Lower lobe of right lung (tissue), 2 donors: ENCODE measurements around the gene CLEC19A. TPM values are rescaled to one million over a fixed set of nuclear protein-coding genes. Genes with fewer than 3 reads are reported as not detected.
A peak's percentile ranks its signal among the peaks of the same experiment; 100 is the strongest.

Experiments used
- ATAC-seq, 2 donors: fragments of 200-7000 bp; cut with Tn5 transposase; one replicate each; pipeline ENCODE4 v1.9.1; 2020 to 2022; ENCODE audit warnings: mild to moderate bottlenecking in 2 of 2, moderate library complexity in 2 of 2
- DNase-seq: peaks from one replicate; pipeline ENCODE4 v3.0.0-alpha.2; 2020
- H3K27ac ChIP-seq: fragments of 200-600 bp; one replicate; pipeline ENCODE4 v1.8.0; 2022
- H3K27me3 ChIP-seq: fragments of 200-600 bp; one replicate; pipeline ENCODE4 v1.8.0; 2022; ENCODE audit warnings: low read depth
- H3K36me3 ChIP-seq: fragments of 200-600 bp; one replicate; pipeline ENCODE4 v1.8.0; 2022; ENCODE audit warnings: mild to moderate bottlenecking
- H3K4me1 ChIP-seq: fragments of 200-600 bp; one replicate; pipeline ENCODE4 v1.8.0; 2022
- H3K4me3 ChIP-seq: fragments of 200-600 bp; one replicate; pipeline ENCODE4 v1.8.0; 2022; ENCODE audit warnings: mild to moderate bottlenecking
- H3K9me3 ChIP-seq: fragments of 200-600 bp; one replicate; pipeline ENCODE4 v1.8.0; 2022
- intact Hi-C: fragments of 100-400 bp; cut with DNase I; formaldehyde crosslinking; loops from one replicate; pipeline ENCODE4 v1.11.0; 2022
- total RNA-seq: library from RNA; stranded (reverse); fragmentation: NEBNext Ultra II Directional; extraction: Animal tissue kit (Norgen Biotek cat#: 25700); gene quantifications from one replicate; pipeline ENCODE4 v1.2.1, GENCODE V29; 2021
- TF ChIP-seq, protein P1 (sequence below): fragments of 200-600 bp; IDR thresholded peaks from one replicate; pipeline ENCODE4 v1.8.0; 2022; ENCODE audit warnings: antibody characterized with exemption, mild to moderate bottlenecking
- donor health status: DM: no; HTN: yes; CAD: no; lungs with severe emphysema.

CLEC19A gene
- total RNA-seq, 1 donor from 2014 or later, result not detected

DNA sequence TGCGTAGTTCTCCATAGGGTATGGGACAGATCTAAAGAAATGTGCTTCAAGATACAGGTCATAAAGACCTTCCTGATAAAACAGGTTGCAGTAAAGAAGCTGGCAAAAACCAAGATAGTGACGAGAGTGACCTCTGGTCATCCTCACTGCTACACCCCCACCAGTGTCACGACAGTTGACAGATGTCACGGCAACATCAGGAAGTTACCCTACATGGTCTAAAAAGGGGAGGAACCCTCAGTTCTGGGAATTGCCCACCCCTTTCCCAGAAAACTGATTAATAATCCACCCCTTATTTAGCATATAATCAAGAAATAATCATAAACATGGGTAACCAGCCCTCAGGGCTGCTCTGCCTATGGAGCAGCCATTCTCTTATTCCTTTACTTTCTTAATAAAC lies 46.3 kb downstream of the CLEC19A start:
- H3K27ac ChIP-seq, result no peak overlapping the region
- H3K9me3 ChIP-seq, result no peaks in the 10 kb centered on the region
- ATAC-seq, result no peak
- peaks cover 6% of the 10 kb centered on the region for H3K4me1 ChIP-seq
- TF ChIP-seq, protein P1, sequence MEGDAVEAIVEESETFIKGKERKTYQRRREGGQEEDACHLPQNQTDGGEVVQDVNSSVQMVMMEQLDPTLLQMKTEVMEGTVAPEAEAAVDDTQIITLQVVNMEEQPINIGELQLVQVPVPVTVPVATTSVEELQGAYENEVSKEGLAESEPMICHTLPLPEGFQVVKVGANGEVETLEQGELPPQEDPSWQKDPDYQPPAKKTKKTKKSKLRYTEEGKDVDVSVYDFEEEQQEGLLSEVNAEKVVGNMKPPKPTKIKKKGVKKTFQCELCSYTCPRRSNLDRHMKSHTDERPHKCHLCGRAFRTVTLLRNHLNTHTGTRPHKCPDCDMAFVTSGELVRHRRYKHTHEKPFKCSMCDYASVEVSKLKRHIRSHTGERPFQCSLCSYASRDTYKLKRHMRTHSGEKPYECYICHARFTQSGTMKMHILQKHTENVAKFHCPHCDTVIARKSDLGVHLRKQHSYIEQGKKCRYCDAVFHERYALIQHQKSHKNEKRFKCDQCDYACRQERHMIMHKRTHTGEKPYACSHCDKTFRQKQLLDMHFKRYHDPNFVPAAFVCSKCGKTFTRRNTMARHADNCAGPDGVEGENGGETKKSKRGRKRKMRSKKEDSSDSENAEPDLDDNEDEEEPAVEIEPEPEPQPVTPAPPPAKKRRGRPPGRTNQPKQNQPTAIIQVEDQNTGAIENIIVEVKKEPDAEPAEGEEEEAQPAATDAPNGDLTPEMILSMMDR, result no peak
- intact Hi-C loops, result no loop called here
- DNase-seq, result no peak
- no peaks in the 10 kb centered on the region for H3K27me3 ChIP-seq
- H3K4me3 ChIP-seq, result no peak overlapping the region
- no peaks in the 10 kb centered on the region for H3K36me3 ChIP-seq

DNA sequence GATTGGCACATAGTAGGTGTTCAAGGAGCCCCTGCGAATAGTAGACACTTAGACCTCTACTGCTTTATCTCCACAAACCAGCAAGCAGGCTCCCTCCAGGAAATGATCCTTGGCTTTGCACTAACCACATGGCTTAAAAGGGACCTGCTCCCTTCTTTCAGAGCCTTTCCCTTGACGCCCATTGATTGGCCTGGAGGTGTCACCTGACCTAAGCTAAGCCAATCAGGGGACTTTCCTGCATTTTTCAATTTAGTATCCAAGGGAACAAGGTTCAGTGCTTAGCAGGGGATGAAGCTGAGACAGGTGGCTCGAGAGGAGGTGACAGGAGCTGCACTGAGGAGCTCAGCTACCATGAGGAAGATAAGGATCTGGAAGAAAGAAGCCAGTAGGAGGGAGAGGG lies 52.8 kb downstream of the CLEC19A start:
- H3K27me3 ChIP-seq, result no peaks in the 10 kb centered on the region
- H3K4me1 ChIP-seq, result no peaks in the 10 kb centered on the region
- no peaks in the 10 kb centered on the region for H3K9me3 ChIP-seq
- no peaks in the 10 kb centered on the region for H3K36me3 ChIP-seq
- TF ChIP-seq, protein P1, result no peak
- peak in 1 of 2 donors; percentile 32 for ATAC-seq
- no peak overlapping the region for H3K27ac ChIP-seq
- intact Hi-C loops, result no loop called here
- H3K4me3 ChIP-seq, result no peak overlapping the region
- DNase-seq, result no peak

DNA sequence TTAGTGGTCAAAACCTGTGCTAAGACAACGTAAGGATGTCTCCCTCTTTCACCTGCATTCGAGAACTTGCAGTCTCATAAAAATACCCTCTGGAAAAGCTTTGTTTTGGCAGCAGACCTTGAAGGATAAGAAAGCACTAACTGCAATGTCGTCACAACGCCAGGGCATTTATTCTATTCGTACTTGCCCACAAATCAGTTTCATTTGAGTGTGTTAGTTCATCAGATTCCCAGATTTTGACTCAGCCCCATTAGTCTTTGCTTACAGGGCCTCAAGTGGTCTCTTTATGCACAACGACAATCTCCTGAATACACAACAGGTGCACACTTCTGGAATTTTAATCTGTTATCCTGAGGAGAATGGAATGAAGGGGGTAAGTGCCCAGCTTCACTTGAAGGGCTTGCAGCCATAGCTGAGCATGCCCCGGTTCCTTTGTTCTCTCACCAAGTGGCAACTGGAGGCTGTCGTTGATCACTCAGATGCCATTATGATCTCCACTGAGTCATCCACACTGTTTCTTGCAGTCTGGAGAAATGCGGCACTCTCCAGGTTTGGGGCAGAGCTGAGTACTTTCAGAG lies 58.8 kb downstream of the CLEC19A start:
- Histone ChIP-seq H3K27ac (peak overlapping the region; percentile 51), H3K4me1 (peaks cover 5% of the 10 kb centered on the region), H3K27me3 (peaks cover 4% of the 10 kb centered on the region), H3K36me3 (no peaks in the 10 kb centered on the region), H3K9me3 (no peaks in the 10 kb centered on the region), H3K4me3 (no peak overlapping the region)
- DNase-seq (peak; percentile 51), ATAC-seq (peak; percentile 89 to 92)
- intact Hi-C loops, result no loop called here
- TF ChIP-seq, protein P1, result no peak

DNA sequence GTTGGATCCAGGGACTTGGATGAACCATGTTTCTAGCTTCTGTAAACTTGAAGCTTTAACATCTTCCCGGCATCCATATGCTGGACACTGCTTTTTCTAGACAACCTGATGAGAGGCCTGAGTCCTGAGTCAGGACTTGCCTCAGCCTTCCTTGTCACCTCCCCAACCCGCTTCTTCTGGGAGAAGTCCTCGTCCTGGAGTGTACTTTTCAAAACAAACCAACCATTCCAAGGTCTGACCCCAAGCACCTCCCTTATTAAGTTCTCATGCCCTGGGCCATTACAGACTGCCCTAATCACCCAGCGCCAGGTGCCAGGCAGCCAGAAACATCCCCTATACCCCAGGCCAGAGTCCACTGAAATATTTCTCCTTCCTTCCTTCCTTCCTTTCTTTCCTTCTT lies 59.4 kb downstream of the CLEC19A start:
- Histone ChIP-seq H3K9me3 (no peaks in the 10 kb centered on the region), H3K27me3 (peaks cover 4% of the 10 kb centered on the region), H3K27ac (peak overlapping the region; percentile 51), H3K36me3 (no peaks in the 10 kb centered on the region), H3K4me1 (peaks cover 5% of the 10 kb centered on the region), H3K4me3 (no peak overlapping the region)
- no peak for DNase-seq
- intact Hi-C loops, result no loop called here
- peak; percentile 50 to 59 for ATAC-seq
- TF ChIP-seq, protein P1, result no peak

DNA sequence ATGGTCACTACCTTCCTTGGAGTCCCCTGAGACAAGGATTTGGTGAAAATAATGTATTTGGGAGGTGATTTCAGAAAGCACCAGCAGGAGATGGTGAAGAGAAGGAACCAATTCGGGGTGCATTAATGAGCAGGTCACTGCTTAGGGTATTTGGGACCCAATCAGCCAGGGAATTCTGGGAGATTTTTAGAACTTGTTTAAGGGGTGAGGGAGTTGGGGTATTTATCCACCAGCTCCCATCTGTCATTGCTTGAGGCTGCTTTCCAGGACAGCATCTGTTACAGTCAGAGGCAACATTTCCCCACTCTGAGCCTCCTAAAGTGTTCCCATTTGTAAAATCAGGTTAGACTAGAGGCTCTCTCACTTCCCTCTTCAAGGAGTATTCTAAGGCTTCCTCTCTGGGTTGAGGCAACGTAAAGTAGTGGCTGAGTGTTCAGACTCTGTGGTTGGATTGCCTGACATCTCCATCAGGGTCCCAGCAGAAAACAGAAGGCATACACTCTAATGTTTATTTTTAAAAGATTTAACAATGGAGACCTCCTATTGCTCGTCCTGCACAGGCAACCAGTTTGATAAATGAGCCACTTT lies 60.9 kb downstream of the CLEC19A start:
- Histone ChIP-seq H3K4me3 (no peak overlapping the region), H3K4me1 (peaks cover 5% of the 10 kb centered on the region), H3K27me3 (peaks cover 4% of the 10 kb centered on the region), H3K36me3 (no peaks in the 10 kb centered on the region), H3K27ac (no peak overlapping the region), H3K9me3 (no peaks in the 10 kb centered on the region)
- intact Hi-C loops, result no loop called here
- ATAC-seq, result no peak
- DNase-seq, result no peak
- TF ChIP-seq, protein P1, result no peak
